MV-4-11 (cell line): Measurements from ENCODE around the gene CSNK1D.

Experiments used
- DNase-seq: peaks from one replicate; lab custom pipeline; 2025; lab: John Stamatoyannopoulos, UW

CSNK1D gene

GRCh38 chr17:82310877-82311276 is 37.4 kb upstream of the CSNK1D start:
- DNase-seq, result no peak

- no peak for DNase-seq
These were observed 36.4 kb upstream of the CSNK1D start for GRCh38 chr17:82309656-82310570.

GRCh38 chr17:82305727-82306300 is 32.3 kb upstream of the CSNK1D start:
- no peak for DNase-seq

- DNase-seq, result no peak
These were observed 31.6 kb upstream of the CSNK1D start for GRCh38 chr17:82304826-82305726.

GRCh38 chr17:82303944-82304808 is 30.7 kb upstream of the CSNK1D start:
- DNase-seq, result no peak

- no peak for DNase-seq
These were observed 29.8 kb upstream of the CSNK1D start for GRCh38 chr17:82302991-82303943.

GRCh38 chr17:82302568-82302963 is 29.1 kb upstream of the CSNK1D start:
- no peak for DNase-seq

GRCh38 chr17:82301916-82302567 is 28.5 kb upstream of the CSNK1D start:
- DNase-seq, result no peak

GRCh38 chr17:82301300-82301915 is 27.9 kb upstream of the CSNK1D start:
- DNase-seq, result no peak

- peak; percentile 20 for DNase-seq
These were observed 27.3 kb upstream of the CSNK1D start for GRCh38 chr17:82300707-82301270.

- DNase-seq, result no peak
These were observed 26.7 kb upstream of the CSNK1D start for GRCh38 chr17:82300228-82300627.

GRCh38 chr17:82299452-82299851 is 26.0 kb upstream of the CSNK1D start:
- no peak for DNase-seq

- no peak for DNase-seq
These were observed 25.3 kb upstream of the CSNK1D start for GRCh38 chr17:82298538-82299421.

- DNase-seq, result peak; percentile 82
These were observed 24.4 kb upstream of the CSNK1D start for GRCh38 chr17:82297714-82298537.

- DNase-seq, result peak; percentile 62
These were observed 23.8 kb upstream of the CSNK1D start for GRCh38 chr17:82297280-82297713.

GRCh38 chr17:82296511-82297279 is 23.2 kb upstream of the CSNK1D start:
- DNase-seq, result no peak
